DMS114 treated with DMSO at 0.1 percent for 48 hours (cell line): ENCODE results near the gene R3HDM4.
"Not testable (repeated sequence)": the region's sequence is repeated elsewhere in the genome, so short reads cannot be mapped to it uniquely, and the experiment has no call there.

ENCODE experiments used
- DNase-seq: peaks from one replicate; lab custom pipeline; 2025; ENCODE audit not compliant: unreplicated experiment; lab: John Stamatoyannopoulos, UW

The R3HDM4 gene

DNA sequence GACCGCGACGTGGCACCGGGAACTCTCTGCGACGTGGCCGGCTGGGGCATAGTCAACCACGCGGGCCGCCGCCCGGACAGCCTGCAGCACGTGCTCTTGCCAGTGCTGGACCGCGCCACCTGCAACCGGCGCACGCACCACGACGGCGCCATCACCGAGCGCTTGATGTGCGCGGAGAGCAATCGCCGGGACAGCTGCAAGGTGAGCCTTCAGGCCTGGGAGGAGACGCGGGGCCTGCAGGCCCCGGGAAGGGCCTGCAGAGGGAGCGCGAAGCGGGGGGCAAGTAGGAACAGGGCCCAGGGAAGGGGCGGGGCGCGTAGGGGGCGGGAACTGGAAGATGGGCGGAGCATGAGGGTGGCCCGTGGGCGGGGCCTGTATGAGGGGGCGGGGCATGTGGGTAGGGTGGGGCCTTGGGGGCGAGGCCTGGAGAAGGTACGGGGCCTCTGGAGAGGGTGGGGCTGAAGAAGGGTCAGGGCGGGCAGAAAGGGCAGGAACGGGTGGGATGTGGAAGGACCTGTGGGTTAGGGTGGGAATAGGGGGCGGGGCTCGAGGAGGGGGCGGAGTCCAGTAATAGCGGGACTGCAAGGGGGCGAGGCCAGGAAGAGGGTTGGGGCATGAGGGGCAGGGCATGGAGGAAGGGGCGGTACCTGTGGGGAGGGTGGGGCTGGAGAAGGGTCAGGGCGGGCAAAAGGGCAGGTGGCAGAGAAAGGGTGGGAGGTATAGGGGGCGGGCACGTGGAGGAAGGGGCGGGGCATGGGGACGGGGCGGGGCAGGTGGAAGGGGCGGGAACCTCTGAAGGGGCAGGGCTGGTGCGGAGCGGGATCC, 51.1 kb downstream of the R3HDM4 start:
- no peak for DNase-seq

DNA sequence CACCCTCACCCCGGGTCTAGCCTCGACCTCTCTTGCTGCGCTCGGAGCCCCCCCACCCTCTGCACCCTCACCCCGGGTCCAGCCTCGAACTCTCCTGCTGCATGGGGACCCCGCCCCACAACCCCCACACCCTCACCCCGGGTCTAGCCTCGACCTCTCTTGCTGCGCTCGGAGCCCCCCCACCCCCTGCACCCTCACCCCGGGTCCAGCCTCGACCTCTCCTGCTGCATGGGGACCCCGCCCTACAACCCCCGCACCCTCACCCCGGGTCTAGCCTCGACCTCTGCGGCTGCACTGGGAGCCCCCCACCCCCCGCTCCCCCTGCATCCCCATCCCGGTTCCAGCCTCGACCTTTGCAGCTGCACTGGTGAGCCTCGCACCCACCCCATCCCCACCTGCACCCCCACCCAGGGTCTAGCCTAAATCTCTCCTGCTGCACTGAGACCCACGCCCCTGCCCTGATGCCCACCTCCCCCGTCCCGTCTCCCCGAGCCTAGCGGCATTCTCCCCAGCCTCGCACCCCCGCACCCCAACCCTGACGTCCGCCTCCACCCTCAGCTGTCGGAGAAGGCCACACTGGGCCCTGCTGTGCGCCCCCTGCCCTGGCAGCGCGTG, 51.8 kb downstream of the R3HDM4 start:
- DNase-seq = no peak

DNA sequence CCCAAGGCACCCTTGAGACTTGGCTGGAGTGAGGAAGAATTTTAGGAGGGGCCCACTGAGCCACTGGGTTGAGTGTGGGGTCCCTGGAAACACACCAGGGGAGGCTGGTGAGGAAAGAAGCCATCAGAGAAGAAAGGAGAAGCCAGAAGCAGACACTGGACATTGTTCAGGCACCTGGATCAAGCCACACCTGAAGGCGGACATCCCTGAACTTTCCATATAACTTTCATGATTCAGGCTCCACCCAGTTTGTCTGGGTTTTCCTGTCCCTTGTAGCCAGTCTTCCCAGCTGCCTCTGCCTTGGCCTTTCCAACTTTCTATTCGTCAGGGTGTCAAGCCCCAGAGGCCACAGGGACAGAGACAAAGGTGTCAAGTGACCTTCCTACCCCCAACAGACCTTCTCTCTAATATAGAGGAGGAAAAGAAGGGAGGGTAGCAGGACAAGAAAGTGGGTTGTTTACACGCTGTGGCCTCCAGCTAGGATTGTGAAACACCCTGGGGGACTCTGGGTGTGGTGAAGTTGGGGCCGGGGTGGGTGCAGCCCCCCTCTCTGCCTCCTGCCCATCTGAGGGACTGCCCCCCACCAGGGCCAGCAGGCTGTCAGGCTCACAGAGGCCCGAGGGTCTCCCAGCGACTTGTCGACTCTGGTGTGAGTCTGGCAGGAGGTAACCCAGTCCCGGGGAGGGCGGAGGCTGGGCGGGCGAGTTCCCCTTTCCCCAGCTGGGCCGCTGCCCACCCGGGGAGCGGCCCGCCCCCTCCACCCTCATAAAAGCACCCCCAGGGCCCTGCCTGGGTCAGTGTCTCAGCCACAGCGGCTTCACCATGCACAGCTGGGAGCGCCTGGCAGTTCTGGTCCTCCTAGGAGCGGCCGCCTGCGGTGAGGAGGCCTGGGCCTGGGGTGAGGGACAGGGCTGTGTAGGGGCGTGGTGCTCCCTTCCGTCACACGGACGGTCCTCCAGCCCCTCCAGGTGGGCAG, 53.9 kb downstream of the R3HDM4 start, which contains the start of gene CFD:
TSS of gene CFD (plus strand) at position 797 of the 976 bp plus-strand sequence. CDS start at position 823, 26 bp downstream.
- DNase-seq = no peak

GRCh38 chr19:858284-858683, 54.7 kb downstream of the R3HDM4 start:
- DNase-seq = no peak

DNA sequence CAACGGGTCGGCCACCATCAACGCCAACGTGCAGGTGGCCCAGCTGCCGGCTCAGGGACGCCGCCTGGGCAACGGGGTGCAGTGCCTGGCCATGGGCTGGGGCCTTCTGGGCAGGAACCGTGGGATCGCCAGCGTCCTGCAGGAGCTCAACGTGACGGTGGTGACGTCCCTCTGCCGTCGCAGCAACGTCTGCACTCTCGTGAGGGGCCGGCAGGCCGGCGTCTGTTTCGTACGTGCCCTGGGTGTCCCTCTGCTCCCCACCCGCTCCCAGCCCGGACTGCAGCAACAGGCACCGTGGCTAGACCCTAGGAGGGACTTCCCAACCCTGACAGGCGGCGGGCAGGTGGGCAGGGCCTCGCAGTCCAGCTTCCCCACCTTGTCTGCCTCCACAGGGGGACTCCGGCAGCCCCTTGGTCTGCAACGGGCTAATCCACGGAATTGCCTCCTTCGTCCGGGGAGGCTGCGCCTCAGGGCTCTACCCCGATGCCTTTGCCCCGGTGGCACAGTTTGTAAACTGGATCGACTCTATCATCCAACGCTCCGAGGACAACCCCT, 57.4 kb downstream of the R3HDM4 start:
- DNase-seq = no peak

- no peak for DNase-seq
Observed at GRCh38 chr19:855142-855541, 57.9 kb downstream of the R3HDM4 start.

- no peak for DNase-seq
Observed at GRCh38 chr19:854549-854948, 58.5 kb downstream of the R3HDM4 start.

DNA sequence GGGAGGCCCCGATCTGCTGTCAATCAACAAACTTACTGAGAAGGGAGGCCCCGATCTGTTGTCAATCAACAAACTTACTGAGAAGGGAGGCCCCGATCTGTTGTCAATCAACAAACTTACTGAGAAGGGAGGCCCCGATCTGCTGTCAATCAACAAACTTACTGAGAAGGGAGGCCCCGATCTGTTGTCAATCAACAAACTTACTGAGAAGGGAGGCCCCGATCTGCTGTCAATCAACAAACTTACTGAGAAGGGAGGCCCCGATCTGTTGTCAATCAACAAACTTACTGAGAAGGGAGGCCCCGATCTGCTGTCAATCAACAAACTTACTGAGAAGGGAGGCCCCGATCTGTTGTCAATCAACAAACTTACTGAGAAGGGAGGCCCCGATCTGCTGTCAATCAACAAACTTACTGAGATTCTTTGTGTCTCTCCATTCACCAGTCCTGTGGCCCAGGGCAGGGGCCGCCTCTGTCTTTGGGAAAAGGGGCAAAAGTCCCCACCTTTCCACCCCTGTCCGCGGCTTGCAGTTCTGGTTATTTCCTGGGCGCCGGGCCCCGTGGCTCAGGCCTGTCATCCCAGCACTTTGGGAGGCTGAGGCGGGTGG, 59.3 kb downstream of the R3HDM4 start:
- DNase-seq = not testable (repeated sequence)

DNA sequence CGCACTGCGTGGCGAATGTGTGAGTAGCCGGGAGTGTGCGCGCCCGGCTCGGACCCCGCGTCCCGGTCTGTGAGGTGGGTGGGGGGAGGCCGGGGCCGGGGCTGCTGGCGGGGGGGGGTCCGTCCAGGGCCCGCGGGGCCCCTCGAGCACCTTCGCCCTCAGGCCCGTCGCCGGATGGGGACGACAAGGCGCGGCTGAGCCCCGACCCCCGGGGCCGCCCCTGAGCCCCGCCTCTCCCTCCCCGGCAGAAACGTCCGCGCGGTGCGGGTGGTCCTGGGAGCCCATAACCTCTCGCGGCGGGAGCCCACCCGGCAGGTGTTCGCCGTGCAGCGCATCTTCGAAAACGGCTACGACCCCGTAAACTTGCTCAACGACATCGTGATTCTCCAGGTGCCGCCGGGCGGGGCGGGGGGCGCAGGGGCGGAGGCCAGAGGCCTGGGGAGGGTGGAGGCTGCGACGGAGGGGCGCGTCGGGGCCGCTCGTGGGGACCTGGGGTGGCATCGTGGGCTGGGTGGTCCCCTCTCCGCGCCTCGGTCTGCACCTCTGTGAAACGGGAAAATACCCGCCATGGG, 59.9 kb downstream of the R3HDM4 start:
- DNase-seq = no peak

- DNase-seq = no peak
Observed at GRCh38 chr19:852136-853013, 60.6 kb downstream of the R3HDM4 start, which contains the start of gene ELANE. TSS of gene ELANE (plus strand) at chr19:852303. CDS start at chr19:852329, 26 bp downstream.

DNA sequence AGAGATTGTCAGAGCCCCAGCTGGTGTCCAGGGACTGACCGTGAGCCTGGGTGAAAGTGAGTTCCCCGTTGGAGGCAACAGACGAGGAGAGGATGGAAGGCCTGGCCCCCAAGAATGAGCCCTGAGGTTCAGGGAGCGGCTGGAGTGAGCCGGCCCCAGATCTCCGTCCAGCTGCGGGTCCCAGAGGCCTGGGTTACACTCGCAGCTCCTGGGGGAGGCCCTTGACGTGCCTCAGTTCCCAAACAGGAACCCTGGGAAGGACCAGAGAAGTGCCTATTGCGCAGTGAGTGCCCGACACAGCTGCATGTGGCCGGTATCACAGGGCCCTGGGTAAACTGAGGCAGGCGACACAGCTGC, 62.1 kb downstream of the R3HDM4 start:
- no peak for DNase-seq

GRCh38 chr19:850221-850978, 62.6 kb downstream of the R3HDM4 start:
- DNase-seq = no peak

DNA sequence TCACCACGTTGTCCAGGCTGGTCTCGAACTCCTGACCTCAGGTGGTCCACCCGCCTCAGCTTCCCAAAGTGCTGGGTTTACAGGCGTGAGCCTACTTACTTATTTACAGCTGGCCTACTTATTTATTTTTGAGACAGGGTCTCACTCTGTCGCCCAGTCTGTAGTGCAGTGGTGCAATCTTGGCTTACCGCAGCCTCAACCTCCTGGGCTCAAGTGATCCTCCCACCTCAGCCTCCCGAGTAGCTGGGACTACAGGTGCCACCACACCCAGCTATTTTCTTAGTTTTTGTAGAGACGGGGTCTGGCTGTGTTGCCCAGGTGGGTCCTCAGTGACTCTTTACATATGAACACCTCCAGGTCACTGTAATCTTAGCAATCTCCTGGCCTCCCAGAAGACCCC, 63.8 kb downstream of the R3HDM4 start:
- not testable (repeated sequence) for DNase-seq

GRCh38 chr19:848386-848921, 64.6 kb downstream of the R3HDM4 start:
- no peak for DNase-seq
